HK-2 (cell line): ENCODE data around the gene TNIK.

Experiments used
- DNase-seq: peaks from one replicate; pipeline ENCODE4 v3.0.0-alpha.2; 2018; ENCODE audit not compliant: unreplicated experiment

TNIK gene

GRCh38 chr3:171227828-171228227, 232.4 kb downstream of the TNIK start:
- no peak for DNase-seq

DNA sequence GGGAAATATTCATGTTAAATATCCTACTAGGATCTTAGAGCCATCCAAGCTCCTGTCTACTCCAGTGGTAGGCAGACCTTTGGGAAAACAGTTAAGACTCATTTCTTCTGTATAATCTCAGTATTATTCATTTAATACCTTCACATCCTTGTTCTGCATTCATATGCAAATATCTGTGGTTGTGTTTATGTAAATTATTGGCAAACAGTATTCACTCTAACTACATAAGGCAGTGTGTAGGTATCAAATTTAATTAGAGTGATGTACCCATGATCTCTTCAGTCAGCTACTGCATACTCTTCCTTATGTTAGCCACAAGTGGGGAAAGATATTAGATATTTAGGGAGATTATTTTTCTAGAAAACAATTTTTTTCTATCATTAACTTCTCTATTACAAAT, 232.8 kb downstream of the TNIK start:
- DNase-seq, result no peak

GRCh38 chr3:171226794-171227193, 233.4 kb downstream of the TNIK start:
- DNase-seq, result no peak

- DNase-seq, result no peak
These were observed 234.5 kb downstream of the TNIK start for GRCh38 chr3:171225708-171226107.

DNA sequence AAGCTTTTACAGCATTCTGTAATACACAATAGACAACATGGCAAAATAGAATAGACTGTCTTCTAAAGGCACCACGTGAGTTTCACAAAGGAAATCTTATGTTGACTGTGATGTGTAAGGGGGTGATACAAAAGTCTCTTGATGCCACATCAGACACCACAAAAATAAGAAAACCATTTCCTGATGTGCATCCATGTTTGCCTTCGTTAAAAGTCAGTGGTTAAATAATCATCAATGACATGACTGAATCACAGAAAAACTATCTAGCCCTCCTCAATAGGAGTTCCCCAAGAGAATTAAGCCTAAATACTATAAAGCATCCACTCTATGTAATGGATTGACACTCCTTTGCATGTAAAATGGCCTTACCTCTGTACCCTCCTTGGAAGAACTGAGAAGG, 235.0 kb downstream of the TNIK start:
- no peak for DNase-seq

- DNase-seq, result no peak
These were observed 236.8 kb downstream of the TNIK start for GRCh38 chr3:171223396-171223795.

GRCh38 chr3:171222995-171223394, 237.2 kb downstream of the TNIK start:
- DNase-seq, result no peak

- no peak for DNase-seq
These were observed 238.6 kb downstream of the TNIK start for GRCh38 chr3:171221597-171221996.

DNA sequence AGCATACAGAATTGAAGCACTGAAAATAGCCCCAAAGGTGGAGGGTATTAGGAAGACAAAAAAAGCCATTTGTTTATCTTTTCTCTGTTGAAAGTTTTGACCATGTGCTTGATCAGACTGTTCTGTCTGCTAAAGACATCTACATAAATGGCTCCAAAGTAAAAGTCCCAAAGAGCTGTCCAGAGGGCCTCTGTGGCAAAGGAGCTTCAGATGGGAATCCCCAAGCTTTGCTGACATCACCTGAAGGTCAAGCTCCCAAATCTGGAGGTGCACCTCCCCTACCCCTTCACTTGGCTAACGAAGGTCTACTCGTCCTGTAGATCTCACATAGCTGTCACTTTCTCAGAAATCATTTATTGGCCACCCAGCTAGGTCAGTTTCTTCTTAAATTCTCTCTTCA, 239.1 kb downstream of the TNIK start:
- DNase-seq, result no peak

DNA sequence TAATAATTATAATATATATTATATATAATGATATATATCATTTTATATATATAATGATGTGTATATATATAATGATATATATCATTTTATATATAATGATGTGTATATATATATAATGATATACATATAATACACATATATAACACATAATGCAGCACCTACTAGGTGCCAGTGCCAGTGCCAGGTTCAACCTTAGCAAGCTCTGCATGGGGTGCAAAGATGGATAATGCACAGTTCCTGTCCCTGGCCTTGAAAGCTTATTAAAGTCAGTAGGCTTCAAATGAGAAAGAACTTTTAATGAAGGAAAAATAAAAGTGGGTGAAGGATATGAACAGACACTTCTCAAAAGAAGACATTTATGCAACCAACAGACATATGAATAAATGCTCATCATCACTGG, 240.9 kb downstream of the TNIK start:
- DNase-seq, result no peak

DNA sequence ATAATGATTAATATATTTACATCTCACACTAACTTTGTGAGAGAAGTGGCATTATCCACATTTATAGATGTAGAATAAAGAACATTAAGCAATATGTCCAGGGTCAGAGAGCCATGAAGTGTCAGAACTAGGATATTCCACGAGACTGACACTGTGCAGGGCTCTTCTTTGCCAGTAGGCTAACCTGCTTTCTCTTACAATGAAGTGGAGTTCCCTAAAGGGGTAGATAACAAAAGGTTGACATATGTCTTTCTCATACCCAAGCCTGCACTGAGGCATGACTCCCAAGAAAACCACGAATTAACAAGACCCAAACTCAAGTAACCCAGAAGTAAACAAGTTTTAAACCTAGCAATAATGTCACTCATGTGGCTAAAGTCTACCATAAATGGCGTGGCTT, 242.1 kb downstream of the TNIK start:
- DNase-seq, result no peak

DNA sequence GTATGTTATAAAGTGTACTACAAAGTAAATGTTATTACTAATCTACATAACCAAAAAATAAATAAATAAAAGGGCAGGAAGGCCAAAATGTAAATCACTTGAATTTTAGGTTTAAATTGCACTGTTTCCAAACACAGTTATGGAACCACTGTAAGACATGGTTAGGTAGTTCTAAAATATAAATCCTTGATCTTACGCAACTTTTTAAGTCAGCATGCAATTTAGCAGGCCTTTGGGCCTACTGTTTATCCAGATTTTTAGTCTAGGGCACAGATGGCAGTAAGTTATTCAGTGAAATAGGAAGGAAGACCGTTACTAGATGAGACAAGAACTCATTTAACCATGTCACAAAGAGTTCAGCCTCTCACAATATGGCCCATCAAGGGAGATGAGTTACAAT, 246.3 kb downstream of the TNIK start:
- no peak for DNase-seq

DNA sequence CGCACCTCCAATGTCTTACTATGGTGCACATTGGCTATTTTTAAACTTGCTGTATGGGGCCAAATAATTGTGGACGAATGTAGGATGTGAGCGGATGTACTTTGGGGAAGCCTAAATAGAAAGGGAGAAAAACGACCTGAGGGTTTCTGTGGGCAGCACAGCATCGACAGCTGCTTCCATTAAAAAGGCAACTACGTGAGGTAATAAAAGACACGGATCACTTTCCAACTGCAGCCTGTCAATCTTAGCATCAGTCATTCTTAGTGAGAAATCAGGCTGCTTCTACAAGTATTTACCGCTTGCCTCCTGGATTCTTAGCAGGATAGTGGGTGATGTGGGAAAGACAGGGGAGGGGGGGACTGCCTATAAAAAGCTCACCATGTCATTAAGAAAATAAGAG, 247.0 kb downstream of the TNIK start:
- DNase-seq, result no peak

DNA sequence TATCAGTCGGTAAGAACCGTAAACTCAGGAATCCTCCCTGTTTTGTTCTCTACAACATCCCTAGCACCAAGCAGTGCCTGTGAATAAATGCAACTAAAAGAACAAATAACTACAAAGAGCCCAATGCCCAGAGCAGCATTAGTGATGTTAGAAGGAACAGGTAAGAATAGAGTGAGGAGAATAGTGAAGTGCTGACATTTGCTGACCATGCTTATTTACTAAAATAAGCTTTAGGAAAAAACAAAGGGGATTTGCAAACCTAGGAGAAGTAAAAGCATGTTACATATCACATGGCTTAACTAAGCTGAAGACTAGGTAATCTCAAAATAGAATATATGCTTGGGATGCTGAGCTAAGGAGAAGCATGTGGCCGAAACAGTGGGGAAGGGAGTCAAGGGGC, 247.6 kb downstream of the TNIK start:
- DNase-seq, result no peak

DNA sequence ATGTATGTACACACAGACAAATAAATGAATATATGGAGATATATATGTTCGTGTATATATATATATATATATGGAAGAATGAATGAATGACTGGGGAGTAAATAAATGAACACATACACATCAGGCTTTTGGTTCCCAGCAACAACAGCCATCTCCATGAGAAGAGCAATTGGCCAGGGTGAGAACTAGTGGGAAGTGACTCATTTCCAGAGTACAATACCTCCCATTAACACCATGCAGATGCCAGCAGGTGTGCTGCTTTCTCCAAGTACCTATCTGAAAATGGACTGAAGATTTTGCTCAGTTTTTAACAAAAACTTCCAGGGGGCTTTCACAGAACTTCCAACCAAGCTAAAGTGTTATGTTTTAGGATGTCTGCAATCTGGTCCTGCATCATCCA, 253.9 kb downstream of the TNIK start:
- DNase-seq, result no peak

DNA sequence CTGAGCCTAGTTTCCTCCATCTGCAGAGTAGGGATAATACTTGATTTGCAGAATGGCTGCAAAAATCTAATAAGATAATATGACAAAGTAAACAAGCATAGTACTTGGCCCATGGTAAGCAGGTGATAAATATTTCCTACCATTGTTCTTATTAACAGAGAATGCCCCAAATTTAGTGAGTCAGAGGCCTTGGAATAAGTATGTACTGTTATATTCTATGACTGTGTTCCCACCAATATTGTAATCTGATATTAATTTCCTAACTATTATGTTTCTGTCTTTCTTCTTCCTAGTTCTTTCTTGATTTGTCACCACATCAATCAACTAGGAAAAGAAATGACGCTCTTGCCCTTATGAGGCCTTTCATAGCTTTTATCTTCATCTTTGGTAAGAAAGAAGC, 255.3 kb downstream of the TNIK start:
- no peak for DNase-seq

DNA sequence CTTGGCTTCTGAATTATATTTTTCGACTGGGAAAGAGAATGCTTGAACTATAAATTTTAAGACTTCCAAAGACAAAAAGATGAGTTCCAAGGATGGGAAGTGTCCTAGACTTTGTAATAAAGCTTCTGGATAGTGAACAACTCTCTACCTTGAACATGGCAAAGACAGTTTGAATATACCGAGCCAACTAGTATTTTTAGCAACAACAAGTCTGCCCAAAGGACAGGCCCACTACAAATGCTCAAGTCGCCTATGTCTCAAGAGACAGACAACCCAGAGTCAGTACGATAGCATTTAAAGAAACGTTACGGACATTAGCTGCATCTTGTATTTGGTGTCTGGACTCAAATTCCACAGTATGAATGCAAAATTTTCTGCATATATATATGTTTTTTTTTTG, 258.4 kb downstream of the TNIK start:
- DNase-seq, result no peak

- DNase-seq, result no peak
These were observed 259.5 kb downstream of the TNIK start for GRCh38 chr3:171200750-171201088.

DNA sequence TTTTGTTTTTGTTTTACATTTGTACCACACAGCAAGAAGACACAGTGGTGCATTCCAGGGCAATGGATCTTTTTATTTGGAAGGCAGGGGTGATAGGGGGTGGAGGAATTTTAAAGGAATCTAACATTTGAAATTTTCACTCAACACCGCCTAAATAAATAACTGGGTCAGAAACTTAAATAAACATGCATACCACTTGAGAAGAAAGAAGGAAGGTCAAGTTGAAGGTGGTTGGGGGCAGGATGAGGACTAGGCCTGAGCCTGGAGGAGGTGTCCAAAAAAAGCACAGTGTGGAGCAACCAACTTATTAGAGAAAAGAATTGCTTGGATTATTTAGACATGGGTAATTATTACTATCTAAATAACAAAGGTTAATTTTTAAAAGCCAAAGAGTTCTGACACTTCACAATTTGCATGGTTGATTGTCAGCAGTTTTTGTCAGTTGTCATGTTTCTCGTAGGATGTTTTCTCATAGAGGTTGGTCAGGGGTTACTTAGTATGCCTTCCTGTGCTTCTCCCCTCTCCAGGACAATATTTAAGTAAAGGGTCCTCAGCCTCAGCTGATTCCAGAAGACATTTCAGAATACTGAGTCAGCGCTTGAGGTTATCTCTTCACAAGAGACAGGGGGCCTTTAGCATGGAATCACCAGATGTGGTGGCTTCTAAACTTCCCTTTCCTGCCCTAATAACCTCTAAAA, 260.0 kb downstream of the TNIK start:
- DNase-seq, result no peak

DNA sequence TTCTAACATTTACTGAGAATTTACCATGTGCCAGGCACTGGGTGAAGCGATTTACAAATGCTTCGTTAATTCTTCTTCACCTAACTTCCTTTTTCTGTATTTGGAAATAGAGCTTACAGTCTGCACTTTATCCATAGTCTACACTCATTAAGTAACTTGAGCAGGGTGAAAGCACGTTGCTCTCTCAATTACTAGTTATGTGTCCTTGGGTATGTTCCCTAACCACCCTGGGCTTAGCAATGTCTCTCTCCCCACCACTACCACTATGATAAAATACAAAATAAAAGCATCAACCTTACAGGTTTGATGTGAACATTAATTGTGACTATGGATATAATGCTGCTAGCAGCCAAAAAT, 260.8 kb downstream of the TNIK start:
- no peak for DNase-seq

DNA sequence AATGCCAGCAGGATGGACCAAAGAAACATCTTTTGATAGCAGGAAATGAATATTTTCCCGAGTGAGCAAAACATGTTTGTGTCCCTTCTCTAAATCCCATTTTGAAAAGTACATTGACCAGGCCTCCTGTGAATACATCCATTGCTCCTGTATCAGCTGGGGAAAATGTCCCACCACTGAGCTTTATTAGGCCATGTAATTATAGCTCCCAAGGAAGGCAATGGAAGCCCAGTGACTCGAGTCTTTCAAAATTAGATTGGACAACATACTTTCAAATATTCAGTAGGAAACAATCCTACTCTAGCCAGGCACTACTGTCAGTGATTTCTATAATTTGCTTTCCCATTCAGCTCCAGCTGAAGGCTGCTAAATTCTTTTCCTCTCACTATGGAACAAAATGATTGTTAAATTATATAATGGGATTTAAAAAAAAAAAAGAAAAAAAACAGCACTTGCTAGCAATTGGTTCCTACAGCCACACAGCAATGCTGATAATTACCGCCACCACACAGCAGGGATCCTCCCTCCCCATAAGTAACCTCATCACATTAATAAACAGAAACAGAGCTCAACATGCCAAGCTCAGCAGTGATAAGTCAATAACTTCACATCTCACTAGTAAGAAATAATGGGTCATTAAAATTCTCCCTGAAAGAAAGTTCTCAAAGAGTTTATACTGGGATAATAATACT, 261.3 kb downstream of the TNIK start:
- DNase-seq, result no peak

DNA sequence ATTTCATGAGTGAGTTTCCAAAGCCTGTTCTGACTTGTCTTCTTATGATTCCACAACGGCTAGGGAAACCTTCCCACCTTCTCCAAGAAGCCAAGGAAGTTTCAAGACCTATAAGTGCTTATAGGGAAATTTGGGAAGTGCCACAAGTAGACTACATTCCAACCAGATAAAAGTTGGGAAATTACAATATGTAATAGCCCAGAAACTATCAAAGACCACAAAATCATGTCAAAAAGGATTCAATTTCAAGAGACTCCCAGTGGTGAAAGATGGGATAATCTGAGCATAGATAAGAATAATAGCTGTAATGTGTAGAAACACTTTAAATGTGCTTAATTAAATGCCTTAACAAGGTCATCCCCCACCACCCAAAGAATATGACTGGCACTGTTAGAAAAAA, 264.5 kb downstream of the TNIK start:
- DNase-seq, result no peak

- DNase-seq, result no peak
These were observed 265.2 kb downstream of the TNIK start for GRCh38 chr3:171194965-171195364.

DNA sequence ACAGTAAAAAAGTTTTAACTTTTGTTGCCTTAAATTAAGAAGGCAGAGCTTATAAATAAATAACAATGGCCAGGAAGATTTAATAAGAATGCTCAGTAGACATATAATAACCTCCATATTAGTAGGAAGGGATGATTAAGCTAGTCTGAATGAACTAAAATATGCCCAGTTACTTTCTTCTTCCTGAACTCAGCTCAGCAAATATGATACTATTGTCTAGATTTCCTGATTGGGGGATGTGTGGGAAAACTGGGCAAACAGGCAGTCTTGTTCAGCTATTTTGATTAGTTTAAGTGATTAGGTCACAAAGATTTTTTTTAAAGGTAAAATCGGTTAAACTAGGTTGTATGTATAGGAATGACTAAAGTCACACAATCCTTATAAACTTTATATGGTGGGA, 266.5 kb downstream of the TNIK start:
- no peak for DNase-seq
